GM18505 (cell line): ENCODE results near the gene EVX1.

Source experiments
- ATAC-seq: cut with Tn5 transposase; IDR thresholded peaks from one replicate; pipeline ENCODE4 v1.9.1; 2021; ENCODE audit not compliant: unreplicated experiment
- POLR2A ChIP-seq: IDR thresholded peaks from 4 replicates; pipeline ENCODE4 v1.6.1; 2011; ENCODE audit warnings: borderline replicate concordance; ENCODE audit not compliant: insufficient read depth, insufficient read length; ENCODE audit errors: extremely low read depth

Gene EVX1

GRCh38 chr7:27229448-27229847 is 13.2 kb upstream of the EVX1 start:
- ATAC-seq, result no peak
- no peak for TF ChIP-seq POLR2A

GRCh38 chr7:27235387-27236311 is 7.0 kb upstream of the EVX1 start:
- no peak for TF ChIP-seq POLR2A
- no peak for ATAC-seq

- no peak for ATAC-seq
- TF ChIP-seq POLR2A, result no peak
Observed at GRCh38 chr7:27237735-27238334, 4.8 kb upstream of the EVX1 start.

GRCh38 chr7:27238979-27239386 is 3.6 kb upstream of the EVX1 start:
- no peak for TF ChIP-seq POLR2A

GRCh38 chr7:27239387-27240014 is 3.1 kb upstream of the EVX1 start:
- TF ChIP-seq POLR2A, result no peak
- no peak for ATAC-seq

More at GRCh38 chr7:27238979-27239386, 3.6 kb upstream of the EVX1 start:
- ATAC-seq, result no peak

GRCh38 chr7:27240015-27240731 is 2.4 kb upstream of the EVX1 start:
- TF ChIP-seq POLR2A, result no peak
- ATAC-seq, result no peak

GRCh38 chr7:27241189-27242056 is 1.2 kb upstream of the EVX1 start:
- no peak for ATAC-seq
- no peak for TF ChIP-seq POLR2A

- ATAC-seq, result no peak
- no peak for TF ChIP-seq POLR2A
Observed at GRCh38 chr7:27242154-27242553, 448 bp upstream of the EVX1 start.

GRCh38 chr7:27243340-27244163 is 950 bp downstream of the EVX1 start:
- no peak for ATAC-seq
- no peak for TF ChIP-seq POLR2A

- no peak for ATAC-seq
- TF ChIP-seq POLR2A, result no peak
Observed at GRCh38 chr7:27244488-27245123, 2.0 kb downstream of the EVX1 start.

GRCh38 chr7:27245124-27245797 is 2.7 kb downstream of the EVX1 start:
- no peak for TF ChIP-seq POLR2A
- no peak for ATAC-seq
